Stimulated activated CD8-positive, alpha-beta memory T cell treated with anti-CD3 and anti-CD28 coated beads, Interleukin-4, amount 100 ng/mL, for 4 hours (primary cell): ENCODE results near the gene FBLIM1.

Experiments
- DNase-seq, 2 donors: peaks; one replicate each; pipeline ENCODE4 v3.0.0-alpha.2; 2020; ENCODE audit warnings: low read depth in 2 of 2, low spot score in 1 of 2

FBLIM1 gene, protein sequence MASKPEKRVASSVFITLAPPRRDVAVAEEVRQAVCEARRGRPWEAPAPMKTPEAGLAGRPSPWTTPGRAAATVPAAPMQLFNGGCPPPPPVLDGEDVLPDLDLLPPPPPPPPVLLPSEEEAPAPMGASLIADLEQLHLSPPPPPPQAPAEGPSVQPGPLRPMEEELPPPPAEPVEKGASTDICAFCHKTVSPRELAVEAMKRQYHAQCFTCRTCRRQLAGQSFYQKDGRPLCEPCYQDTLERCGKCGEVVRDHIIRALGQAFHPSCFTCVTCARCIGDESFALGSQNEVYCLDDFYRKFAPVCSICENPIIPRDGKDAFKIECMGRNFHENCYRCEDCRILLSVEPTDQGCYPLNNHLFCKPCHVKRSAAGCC

GRCh38 chr1:15758343-15758931 is at the start of gene FBLIM1:
TSS of gene FBLIM1 (plus strand) at chr1:15758795. CDS start at chr1:15764984, 6,189 bp downstream.
- DNase-seq = no peak

DNA sequence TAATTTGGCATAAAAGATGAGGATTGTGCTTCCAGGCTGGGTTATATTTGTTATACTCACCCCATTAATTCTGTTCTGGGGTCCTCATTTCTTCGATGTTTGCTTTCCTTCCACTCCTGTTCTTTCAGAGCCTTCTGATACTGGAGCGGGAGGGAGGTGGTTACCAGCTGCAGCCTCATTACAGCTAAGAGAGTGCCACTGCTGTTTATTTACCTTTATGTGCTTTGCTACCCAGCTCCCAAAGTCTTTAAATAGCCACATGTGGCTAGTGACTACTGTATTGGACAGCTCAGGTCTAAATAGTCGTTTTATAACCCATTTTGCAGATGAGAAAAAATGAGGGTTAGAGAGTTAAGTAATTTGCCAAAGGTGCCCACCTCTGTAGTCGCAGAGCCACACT is 49.4 kb upstream of the FBLIM1 start:
- no peak for DNase-seq

- no peak for DNase-seq
These were observed 46.4 kb upstream of the FBLIM1 start for GRCh38 chr1:15712168-15712567.

DNA sequence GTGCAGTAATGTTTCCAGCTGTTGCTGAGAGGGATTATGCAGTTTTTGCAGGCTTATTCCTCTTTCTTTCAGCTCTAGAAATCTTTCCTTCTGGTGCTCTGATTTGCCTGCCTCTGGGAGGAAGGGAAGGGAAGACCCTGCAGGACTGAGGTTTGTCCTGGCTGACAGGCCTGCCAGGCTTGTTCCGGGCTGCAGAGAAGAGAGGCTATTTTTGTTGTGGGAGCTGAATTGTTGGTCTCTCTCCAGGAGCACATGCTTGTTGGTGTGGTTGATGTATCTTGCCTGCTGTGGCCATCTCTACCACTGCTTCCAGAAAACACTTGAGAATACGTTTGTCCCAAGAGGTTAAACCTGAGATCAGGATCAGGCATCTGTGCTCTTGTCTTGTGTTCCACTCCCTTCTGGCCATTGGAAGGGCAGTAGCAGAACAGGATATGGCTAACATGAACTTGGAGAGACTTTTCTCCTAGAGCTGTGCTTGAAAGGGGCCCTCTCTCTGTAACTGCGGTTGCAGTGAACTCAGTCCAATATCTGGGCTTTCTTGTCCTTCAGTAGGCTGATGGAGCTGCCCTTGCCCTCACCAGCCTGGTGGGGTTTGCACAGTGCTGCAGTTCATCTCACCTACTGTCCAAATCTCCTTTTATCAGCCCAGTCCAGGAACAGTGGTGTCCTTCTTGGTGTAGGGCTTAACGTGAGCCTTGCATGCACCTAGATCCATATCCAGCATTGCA is 44.0 kb upstream of the FBLIM1 start:
- no peak for DNase-seq

- DNase-seq = no peak
These were observed 41.0 kb upstream of the FBLIM1 start for GRCh38 chr1:15717418-15718125.

GRCh38 chr1:15718199-15718601 is 40.4 kb upstream of the FBLIM1 start:
- DNase-seq = no peak

DNA sequence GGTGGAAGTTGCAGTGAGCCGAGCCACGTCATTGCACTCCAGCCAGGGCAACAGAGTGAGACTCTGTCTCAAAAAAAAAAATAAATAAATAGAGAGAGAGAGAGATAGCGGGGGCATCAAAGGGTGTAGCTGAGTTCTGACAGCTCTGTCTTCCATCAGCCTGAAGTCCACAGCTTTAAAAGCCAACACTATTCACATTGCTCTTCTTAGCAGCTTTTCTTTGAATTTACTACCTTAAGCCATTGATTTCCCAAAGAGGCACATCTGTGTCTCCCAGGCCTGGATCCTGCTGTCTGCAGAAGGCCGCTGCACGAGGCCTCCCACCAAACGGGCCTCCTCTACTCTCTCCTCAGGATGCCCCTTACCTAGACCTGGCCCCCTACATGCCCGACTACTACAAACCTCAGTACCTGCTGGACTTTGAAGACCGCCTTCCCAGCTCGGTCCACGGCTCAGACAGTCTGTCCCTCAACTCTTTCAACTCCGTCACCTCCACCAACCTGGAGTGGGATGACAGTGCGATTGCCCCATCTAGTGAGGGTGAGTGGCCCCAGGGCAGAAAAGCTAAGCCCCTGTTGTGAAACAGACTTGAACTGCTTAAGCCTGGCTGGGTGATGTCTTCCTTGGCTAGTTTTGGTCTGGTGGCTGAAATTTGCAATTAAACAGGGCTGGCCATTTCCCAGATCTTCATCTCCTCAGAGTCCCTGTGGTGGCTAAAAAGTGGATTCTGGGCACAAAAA is 39.0 kb upstream of the FBLIM1 start:
- DNase-seq = no peak

DNA sequence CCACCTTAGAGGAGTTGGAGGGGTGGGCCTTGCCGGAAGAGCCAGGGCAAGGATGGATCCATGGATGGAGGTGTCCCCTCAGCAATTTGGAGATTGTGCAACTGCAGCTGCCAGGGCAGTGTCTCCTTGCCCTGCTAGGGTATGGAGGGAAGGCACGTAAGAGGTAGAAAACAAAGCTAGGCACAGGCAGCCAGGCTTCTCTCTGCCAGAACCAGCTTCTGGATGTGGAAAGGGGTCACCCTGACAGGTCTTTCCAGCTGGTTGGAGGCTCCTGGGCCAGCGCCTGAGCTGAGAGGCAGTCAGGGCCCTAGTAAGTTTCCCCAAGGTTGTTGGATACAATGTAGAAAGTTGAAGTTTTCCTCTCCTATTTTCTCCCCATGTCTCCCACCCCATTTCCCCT is 37.7 kb upstream of the FBLIM1 start:
- DNase-seq = no peak

DNA sequence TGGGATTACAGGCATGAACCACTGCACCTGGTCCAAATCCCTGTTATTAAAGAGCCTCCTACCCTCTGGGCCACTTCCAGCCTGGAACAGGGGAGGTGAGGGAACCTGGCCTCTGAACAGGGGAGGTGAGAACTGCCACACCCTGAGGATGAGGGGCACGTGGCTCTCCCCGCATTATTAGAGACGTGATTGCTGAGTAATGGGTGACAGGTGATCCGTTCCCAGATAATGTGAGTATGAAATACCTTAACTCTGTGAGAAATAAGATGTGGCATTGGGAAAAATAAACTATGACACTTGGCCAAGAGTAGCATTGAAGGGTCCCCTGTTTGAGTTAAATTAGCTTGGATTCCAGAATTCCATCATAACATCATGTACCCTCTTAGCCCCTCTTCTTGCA is 36.2 kb upstream of the FBLIM1 start:
- no peak for DNase-seq

DNA sequence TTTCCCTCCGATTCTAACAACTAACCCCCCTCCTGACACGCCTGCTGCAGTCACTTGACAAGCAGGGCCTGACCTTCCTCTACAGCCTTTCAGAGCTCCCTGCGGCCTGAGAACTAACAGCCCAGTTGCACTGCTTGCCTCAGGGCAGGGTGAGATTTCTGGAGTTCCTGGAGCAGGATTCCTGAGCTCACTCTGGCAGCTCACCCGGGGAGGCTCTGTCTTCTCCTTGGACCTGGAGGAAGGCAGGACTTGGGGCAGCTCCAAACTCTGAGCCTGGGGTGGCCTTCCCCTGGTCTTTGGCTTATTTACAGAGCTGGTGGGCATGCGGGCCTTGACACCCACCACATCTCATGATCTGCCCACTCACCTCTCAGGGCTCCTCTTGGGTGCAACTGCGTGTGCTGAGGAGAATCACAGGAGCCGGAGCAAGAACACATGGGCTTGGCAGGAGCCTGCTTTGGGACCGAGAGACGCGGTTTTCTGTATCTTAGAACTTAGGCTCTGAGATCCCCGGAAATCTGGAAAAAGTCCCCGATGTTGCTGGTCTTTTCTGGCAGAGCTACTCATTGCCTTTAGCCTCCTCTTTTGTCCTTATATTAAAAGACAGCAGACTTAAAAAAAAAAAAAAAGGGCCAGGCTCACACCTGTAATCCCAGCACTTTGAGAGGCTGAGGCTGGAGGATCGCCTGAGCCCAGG is 35.6 kb upstream of the FBLIM1 start:
- DNase-seq = no peak

GRCh38 chr1:15723631-15724246 is 34.9 kb upstream of the FBLIM1 start:
- DNase-seq = no peak

GRCh38 chr1:15724949-15725880 is 33.4 kb upstream of the FBLIM1 start:
- DNase-seq = no peak

GRCh38 chr1:15726508-15726907 is 32.1 kb upstream of the FBLIM1 start:
- DNase-seq = no peak

DNA sequence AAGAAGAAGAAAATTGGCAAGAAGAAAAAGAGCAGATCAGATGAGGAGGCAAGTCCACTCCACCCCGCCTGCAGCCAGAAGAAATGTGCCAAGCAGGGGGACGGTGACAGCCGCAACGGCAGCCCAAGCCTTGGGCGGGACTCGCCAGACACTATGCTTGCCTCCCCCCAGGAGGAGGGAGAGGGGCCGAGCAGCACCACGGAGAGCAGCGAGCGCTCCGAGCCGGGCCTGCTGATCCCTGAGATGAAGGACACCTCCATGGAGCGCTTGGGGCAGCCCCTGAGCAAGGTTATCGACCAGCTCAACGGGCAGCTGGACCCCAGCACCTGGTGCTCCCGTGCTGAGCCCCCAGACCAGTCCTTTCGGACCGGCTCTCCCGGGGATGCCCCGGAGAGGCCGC is 31.6 kb upstream of the FBLIM1 start:
- DNase-seq = no peak

- no peak for DNase-seq
These were observed 31.2 kb upstream of the FBLIM1 start for GRCh38 chr1:15727424-15727823.

DNA sequence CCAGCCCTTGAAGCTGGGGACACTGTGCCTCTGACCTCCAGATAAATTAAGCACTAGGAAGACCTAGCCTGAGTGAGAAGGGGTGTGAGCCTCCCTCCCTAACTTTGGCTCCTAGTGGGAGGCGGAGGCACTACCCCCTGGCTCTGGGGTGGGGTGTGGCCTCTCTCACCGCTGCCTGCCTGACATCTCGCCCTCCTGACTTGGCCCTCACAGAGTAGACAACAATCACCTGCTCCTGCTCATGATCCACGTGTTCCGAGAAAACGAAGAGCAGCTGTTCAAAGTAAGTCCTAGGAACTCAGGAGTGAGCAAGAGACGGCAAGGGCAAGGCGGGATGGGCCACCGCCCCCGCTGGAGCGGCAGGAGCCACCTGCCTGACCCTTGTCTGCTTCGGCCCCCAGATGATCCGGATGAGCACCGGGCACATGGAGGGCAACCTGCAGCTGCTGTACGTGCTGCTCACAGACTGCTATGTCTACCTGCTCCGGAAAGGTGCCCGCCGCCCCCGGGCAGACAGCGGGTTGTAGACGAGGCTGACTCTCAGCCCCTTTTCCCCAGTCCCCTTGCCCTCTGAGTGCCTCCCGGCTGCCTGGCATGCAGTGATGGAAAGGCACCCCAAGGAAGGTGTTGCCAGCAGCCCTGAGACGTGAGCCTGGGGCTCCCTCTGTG is 30.6 kb upstream of the FBLIM1 start:
- DNase-seq = no peak

- no peak for DNase-seq
These were observed 29.5 kb upstream of the FBLIM1 start for GRCh38 chr1:15728937-15729657.

DNA sequence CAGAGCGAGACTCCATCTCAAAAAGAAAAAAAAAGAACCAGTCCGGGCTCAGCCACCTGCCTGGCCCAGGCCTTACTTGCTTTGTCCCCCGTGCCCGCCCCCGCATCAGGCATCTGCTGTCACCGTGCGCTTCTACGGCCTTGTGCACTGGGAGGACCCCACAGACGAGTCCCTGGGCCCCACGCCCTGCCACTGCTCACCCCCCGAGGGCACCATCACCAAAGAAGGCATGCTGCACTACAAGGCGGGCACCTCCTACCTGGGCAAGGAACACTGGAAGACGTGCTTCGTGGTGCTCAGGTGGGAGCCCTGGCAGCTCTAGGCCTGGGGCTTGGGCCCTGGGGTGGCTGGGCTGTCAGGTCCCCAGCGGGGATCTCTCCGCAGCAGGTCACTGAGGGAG is 28.2 kb upstream of the FBLIM1 start:
- DNase-seq = no peak
